Activated CD4-positive, CD25-positive, alpha-beta regulatory T cell (primary cell): ENCODE results near the gene ARHGEF7.

Source experiments
- DNase-seq, 4 experiments: peaks; one replicate each; lab custom pipeline; 2025; lab: John Stamatoyannopoulos, UW

The ARHGEF7 gene

DNA sequence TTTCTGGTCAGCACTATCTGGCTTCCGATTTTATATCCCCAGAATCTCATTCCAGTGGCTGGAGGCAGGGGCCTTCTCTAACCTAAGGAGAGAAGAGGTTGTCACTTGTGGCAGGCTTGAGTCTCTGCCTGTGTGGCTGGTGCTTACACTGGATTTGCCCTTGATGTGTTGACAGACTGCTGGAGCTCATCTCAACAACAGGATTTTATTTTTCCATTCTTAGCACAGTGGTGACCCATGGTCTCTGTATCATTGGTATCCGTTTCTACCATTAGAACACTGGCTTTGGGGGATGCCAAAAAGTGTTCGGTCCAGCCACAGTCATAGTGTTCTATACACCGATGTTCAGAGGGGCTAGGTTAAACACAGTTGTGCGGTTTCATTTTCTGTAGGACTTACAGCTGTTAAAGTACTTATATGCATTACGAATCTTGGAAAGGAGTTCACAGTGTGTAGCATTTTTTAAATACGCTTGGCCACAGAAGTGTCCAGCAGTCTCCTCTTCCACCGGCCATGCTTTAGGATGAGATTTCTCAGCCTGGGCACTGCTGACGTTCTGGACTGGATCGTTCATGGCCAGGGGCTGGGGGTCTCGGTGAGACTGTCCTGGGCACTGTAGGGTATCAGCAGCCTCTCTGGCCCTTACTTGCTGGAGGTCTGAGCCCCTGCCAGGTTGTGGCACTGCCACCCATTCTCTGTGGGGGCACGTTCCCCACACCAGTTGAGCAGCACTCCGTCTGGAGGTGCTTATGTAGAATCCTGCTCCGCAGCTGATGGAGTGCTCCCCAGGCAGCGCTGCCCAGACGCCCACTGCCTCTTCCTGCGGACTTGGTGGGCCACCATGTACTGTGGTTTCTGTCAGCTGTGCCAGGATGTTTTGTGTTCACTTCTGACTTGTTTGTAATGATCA is 163.9 kb downstream of the ARHGEF7 start:
- no peak for DNase-seq

DNA sequence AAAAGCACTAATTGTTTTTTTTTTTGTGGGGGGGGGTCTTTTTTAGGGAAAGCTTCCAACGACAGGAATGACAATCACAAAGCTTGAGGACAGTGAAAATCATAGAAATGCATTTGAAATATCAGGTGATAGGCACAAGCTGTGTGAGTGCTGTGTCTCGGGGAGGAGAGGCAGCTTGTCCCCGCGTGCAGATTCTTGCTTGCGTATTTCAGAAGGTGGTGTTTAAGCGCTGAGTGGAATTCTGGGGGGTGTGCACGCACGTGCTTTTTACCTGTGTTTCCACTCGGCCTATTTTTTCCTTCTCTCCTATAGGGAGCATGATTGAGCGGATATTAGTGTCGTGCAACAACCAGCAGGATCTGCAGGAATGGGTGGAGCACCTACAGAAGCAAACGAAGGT is 165.1 kb downstream of the ARHGEF7 start:
- DNase-seq, result no peak

DNA sequence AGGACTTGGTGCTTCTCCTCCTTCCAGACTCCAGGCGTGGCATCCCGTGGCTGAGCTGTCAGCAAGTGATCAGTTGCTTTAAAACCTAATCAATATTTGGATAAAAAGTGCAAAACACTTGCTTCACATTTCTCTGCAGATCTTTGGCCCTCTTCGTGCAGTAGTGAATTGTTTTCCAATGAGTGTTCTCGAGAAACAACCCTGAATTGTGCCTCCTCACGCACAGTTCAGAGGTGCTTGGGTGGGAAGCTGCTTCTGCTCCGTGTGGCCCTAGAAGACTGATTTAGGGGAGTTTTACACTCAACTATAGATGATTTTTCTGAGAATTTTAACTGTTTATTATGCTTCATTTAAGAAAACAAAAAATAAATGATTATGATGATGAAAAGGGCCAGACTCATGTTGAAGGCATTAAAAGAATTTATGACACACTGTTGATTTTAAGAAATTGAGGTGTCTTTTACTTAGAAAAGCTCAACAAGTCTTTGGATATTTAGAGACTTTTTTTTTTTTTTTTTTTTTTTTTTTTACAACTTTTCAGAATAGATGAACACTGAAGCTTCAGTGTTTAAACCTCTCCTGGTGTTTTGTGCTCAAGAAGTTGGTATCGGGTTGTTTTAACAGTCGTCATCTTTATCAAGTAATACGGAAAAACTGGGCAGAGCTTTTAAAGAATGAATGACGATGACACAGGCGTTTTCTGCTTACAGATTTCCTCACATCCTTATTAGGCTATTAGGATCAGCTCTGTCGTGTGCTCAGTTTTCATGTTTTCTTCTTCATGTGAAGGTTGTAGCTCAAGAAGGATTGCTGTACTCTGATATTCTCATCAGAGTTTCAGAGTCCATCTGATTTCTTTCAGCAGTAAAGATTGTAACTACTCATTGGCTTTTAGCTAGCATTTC is 165.8 kb downstream of the ARHGEF7 start:
- DNase-seq, result no peak

DNA sequence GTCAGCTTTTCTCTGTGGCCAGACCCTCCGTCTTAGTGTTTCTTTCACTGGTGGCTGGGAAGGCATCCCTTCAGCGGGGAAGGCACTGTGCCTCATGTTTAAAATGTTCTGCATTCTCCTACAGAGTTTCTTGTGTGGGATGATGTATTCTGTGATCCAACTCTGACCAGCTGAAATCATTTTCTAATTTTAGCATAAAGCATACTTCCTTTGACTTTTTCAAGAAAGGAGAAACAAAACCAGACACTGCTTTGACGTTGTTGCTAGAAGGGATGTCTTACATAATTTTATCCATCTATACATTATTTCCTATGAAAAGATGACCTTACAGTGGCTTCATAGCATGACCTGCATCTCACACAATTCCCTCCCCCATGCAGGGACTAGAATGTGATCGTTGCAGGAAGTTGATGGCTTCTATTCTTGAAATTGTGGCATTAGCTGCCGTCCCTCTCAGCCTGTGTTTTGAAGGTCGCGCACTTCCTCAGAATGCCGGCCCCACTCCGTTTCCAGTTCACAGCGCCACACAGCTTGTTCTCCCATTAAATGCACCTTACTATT is 166.7 kb downstream of the ARHGEF7 start:
- no peak for DNase-seq

DNA sequence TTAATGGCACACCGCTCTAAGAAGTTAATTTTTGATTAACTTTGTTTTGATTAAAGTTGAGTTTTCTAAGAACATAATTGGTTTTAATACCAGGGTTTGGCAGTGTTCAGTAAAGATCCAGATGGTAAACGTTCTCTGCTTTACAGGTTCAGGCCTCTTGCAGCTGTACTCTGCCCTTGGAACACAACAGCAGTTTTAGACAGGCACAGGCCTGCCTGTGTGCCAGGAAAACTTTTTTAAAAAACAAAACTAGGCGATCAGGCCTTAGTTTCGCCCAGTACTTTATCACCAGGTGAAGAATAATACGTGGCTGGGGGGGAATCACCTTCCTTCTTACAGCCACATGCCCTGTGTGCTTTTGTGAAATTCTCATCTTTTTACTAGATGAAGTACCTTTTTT is 167.3 kb downstream of the ARHGEF7 start:
- DNase-seq, result no peak

DNA sequence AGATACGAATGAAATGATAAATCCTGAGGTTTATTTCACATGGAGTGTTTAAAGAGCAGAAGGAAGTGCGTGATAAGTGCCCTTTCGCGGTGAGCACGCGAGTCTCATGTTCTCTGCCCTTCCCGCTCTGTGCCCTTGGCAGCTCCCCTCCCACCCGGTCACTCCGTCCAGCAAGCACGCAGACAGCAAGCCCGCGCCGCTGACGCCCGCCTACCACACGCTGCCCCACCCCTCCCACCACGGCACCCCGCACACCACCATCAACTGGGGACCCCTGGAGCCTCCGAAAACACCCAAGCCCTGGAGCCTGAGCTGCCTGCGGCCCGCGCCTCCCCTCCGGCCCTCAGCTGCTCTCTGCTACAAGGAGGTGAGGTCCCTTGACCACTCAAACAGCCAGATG is 167.9 kb downstream of the ARHGEF7 start:
- DNase-seq, result no peak

DNA sequence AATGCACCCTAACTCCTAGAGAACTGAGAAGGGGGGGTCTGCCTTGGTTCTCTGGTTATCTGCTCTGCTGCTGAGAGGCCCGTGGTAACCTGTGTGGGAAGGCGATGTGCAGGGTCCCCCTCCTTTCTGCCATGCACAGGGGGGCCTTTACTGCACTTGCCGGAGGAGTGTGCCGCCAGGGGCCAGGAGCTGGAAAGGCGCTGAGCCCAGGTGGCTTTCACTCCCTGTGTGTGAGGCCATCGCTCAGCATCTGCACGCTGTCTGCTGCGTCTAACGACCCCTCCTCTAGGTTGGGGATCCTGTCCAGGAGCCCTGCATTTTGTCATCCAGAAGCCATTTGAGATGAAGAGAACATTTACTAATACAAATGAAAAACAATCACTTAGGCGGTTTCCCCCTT is 168.3 kb downstream of the ARHGEF7 start:
- no peak for DNase-seq

DNA sequence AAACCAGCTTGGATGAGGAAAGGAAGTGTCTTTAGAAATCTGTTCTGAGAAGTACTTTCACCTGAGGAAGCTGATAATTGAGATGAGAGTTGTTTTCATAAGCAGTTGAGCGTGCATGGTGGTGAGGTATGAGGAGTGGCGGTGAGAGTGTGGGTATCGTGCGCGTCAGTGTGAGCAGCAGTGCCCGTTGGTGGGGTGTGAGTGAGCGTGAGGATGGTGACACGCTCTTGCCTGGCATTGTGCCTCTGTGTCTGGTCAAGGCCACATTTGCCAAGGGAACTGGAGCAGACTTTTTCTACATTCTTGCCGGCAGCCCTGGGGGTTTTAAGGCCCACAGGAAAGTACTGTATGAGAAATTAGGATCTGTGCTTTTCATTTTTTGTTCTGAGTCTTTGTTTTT is 168.9 kb downstream of the ARHGEF7 start:
- DNase-seq, result no peak

DNA sequence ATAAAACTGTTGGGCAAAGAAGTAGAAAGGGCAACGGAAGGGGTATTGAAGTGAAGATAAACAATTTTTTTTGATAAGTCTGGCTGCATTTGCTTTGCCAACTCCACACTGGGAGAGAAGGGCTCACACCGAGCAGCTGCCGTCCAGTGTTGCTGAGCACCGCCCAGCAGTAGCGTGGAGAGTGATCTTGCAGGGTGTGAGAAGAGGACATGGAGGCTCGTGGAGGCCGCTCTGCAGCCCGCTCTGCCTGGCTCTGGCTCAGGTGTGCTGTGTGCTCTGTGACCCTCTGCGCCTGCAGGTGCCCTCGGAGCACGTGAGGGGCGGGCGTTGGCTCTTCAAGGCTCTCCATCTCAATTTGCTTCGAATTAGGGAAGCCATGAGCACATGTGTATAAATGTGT is 169.5 kb downstream of the ARHGEF7 start:
- DNase-seq, result no peak

DNA sequence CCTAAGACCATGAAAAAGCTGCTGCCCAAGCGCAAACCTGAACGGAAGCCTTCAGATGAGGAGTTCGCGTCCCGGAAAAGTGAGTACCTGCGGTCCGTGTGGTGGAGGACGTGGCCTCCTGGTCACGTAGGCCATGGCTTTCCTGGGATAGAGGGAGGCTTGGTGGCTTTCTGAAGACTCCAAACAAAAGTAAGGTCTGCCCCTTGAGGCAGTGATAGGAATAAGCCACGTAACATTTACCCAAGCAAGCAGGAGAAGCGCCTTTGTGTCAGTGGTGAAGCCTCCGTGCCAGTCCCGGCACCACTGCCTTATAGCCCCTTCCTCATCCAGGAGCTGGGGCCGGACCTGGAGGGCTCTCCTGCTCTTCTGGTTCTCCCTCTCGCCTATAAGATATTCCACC is 171.1 kb downstream of the ARHGEF7 start:
- no peak for DNase-seq

DNA sequence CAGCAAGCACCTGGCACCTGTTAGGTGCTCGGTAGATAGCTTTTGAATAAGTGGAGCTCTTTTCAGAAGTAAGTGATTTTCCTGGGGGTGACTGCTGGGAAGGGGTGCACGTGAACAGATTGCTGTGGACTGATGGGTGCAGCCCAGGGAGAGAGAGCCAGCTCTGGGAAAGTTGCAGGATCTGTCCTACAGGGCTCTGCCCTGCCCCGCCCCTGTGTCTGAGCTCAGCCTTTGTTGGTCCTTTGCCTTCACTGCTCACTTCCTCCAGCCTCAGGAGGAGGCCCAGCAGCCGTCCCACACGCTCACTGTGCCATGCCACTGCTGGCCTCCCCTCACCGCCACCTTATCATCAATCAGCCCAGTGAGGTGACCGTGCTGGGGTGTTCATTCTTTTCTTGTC is 171.6 kb downstream of the ARHGEF7 start:
- no peak for DNase-seq

DNA sequence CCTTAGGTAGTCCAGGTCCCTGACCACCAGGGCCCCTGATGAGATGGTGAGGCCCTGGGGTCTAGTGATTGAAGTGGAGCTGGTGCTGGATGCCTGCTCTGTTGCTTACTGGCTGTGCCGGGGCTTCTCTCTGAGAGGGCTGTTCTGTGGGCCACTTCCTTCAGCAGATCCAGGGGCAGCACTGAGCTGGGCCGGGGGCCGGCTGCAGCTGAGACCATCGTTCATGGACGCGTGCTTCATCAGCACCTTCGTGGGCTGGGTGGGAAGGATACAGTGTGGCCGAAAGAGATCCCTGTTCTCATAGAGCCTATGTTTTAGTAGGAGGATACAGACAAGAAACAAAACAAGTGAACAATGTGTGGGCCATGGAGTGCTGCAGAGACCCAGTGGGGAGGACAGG is 172.1 kb downstream of the ARHGEF7 start:
- no peak for DNase-seq

DNA sequence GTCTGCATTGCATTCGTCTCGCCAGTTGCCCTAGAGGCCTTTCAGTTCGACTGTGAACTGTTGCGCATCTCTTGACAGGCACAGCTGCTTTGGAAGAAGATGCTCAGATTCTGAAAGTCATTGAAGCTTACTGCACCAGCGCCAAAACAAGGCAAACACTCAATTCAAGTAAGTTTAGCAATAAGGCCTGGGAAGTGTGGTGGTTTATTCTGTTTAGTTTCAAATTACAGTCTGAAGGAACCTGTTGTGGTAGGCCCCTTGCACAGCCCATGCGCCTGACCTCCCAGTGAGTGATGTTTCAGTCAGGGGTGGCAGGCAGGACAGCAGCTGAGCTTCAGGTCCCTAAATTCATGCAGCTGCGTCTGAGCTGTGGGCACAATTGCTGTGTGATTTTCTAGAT is 173.2 kb downstream of the ARHGEF7 start:
- no peak for DNase-seq

DNA sequence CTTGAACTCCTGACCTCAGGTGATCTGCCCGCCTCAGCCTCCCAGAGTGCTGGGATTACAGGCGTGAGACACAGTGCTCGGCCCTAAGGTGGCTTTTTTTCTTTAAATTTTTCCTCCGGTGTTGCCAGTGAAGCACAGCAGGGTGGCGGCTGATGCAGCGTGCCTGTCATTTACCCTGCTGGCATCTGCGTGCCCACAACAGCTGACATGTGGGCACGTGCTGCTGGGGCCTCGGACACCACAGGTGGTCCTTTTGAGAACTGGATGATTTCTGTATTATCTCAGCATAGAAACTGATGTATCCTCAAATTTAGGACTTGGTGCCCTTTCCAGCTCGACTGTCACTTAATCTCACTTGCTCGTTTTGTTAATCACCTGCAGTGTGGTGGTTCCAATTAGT is 174.1 kb downstream of the ARHGEF7 start:
- DNase-seq, result no peak

DNA sequence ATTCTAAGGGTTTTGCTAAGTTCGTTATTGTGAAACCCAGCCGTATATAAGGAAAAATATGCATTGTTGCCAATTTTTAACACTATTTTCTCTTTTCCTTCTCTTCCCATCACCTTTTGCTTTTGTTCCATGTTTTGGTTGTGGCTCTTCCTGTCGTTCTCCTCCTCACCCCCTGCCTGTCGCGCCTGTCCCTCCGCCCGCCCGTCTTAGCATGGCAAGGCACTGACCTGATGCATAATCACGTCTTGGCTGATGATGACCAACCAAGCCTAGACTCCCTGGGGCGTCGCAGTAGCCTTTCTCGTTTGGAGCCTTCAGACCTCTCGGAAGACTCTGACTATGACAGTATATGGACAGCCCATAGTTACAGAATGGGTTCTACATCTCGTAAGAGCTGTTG is 176.8 kb downstream of the ARHGEF7 start:
- DNase-seq, result no peak

DNA sequence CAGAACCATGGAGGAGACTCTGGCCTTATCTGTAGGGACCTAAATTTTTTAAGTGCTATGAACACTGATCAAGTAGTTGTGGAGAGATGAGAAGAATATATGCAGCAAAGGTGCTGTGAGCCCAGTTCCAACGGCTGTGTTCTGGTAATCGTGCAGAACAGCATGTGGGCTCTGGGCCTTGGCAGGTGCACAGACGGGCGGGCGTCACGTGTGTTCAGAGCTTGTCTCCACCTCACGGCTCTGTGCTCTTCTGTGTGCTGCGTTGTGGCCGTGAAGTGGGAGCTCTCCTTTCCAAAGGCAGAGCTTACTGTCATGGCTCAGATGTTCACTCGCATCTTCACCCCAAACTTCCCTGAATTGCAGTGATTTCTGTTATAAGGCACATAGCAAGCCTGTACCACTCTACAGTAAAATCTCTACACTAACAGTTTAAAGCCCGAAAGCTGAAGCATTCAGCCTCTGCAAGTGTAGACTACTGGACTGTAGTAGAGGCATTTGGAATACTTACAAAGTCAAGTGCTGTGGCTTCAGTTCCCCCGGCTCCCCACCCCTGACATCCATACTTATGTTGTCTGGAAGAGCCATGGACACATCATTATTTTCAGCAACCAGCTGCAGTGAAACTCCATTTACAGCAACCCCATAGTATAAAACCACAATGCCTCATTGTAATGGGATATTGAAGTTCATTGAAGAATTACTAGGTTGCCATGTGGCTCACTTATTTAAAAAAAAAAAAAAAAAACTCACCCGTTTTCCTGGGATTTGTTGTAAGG is 177.8 kb downstream of the ARHGEF7 start:
- DNase-seq, result no peak

DNA sequence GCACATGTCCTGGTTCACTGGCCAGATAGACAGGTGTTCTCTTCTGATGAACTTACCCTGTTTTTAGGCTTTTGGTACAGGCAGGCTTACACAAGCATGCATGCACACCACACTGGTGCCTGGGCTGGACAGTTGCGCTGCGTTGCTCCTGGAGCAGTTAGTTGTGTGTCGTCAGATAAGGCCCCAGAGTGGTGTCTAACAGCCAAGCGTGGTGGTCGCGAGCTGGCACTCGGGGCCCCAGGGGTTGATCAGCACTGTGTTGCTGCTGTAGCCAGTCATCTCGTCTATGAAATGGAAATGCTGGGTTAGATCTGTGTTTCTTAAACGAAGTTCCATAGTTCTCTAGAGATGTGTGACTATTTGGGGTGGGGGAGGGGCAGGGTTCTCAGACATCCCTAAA is 180.8 kb downstream of the ARHGEF7 start:
- DNase-seq, result no peak

DNA sequence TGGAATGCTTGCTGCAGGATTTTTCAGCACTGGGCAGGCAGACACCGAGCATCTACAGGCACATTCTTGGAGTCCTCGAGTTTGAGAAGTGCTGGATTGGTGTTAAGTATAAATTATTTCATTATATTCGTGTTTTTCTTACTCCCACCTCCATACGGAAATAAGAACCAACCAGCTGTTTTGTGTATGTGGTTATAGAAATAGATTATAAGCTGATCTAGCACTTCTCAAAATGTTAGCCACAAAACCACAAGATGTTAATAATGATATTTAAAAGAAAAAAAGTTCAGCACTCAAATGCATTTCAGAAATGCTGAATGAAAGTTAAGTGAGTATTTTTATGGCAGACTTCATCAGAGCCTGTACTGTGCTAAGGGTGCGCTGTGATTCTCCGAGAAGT is 181.3 kb downstream of the ARHGEF7 start:
- no peak for DNase-seq

DNA sequence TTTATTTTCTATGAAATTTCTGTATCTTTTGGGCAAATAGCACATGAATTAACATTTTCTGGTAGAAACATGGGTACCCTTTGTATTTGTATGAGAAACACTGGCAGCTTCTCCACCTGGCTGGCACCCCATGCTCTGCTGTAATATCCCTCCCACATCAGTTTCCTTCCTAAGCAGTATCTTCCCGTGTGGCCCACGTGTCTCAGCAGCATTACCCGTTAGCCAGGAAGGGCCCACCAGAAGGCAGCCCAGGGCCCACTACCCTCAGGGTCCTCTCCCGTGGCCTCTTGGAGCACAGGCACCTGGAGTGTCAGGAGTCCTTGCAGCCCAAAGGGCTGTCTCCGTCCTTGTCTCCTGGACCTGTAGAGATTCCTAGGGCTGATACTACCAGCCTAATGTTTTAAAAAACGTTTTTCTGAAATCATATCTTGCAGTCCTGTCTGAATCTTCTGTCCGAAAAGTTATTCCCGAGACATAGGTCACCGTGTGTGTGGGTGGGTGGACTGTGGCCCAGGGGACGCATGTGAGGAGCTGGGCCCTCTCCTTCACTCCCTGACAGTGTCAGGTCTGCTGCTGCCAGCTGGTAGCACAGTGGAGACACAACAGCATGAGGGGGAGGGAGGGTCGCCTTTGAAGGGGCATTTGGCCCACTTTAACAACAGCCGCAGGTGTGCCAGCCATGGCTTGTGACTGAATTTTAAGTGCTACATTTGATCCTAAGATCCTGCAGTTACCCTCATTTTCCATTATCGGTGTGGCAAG is 183.3 kb downstream of the ARHGEF7 start:
- no peak for DNase-seq

DNA sequence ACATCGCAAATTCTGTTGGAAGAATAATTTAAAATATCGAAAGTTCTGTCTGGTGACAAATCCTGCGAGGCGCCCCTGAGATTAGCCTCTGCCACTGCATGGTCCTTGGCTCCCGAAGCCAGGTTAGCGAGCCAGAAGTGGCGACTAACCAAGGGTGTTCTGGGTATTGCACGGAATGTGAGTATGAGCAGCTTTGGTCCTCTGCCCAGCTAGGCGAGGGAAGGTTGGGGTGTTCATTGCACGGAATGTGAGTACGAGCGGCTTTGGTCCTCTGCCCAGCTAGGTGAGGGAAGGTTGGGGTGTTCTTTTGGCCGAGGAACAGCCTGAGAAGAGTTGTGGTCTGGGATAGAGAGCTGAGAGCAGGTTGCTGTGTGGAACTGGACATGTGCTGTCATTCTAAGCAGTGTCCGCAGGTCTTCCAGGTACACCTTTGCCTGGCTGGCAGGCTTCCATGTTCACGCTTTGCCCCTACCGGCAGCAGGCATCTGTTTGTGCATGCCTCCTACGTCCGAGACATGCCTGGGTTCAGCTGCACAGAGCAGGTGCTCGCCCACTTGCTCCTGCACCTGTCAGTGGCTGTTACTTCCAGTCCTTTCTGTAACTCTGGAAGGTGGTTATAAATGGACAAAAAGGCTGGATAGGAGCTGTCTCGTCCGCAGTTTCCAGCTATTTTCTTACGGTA is 187.1 kb downstream of the ARHGEF7 start:
- no peak for DNase-seq

DNA sequence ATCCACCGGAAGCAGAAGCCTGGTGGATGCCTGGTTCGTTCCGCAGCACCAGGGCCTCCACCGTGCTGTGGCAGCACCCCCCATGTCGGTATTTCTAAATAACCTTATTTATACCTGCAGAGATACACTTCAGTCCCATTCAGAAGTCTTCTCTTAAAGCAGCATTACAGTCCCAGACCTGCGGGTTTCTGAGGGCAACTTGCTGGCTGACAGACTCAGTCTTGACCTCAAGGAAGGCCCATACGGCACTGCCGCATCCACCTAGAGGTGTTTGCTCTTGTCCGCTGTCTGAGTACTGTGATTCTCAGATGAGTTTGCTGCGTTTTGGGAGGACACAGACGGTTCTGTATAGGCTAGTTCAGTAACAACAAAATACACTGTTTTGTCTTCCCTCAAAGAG is 188.4 kb downstream of the ARHGEF7 start:
- DNase-seq, result no peak
